GM21526 (cell line): ENCODE results near the gene KRTAP22-1.

Experiments
- ATAC-seq: cut with Tn5 transposase; IDR thresholded peaks from one replicate; pipeline ENCODE4 v1.9.1; 2021; ENCODE audit warnings: moderate library complexity; ENCODE audit not compliant: unreplicated experiment, low FRiP score

The KRTAP22-1 gene

DNA sequence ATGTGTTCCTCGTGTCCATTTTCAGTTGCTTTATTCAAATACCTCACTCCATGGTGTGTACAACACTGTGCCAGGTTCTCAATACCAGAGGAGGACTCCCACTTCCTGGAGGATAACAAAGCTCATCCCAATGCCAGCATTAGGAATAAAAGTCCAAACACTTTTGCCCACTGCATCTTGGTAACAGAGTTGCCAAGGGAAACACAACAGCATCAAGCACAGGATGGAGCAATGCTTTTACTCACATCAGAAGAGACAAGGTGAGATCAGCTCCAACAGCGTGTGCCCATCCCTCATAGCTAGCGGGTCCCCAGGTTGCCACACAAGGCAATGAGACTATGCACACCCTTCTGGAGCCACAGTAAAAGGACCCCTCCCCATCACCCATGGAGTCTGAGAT is 22.5 kb downstream of the KRTAP22-1 start:
- no peak for ATAC-seq

- ATAC-seq: no peak
Observed at GRCh38 chr21:30625449-30626165, 24.7 kb downstream of the KRTAP22-1 start.

GRCh38 chr21:30628109-30628508 is 27.2 kb downstream of the KRTAP22-1 start:
- no peak for ATAC-seq

- no peak for ATAC-seq
Observed at GRCh38 chr21:30629200-30629599, 28.3 kb downstream of the KRTAP22-1 start.

DNA sequence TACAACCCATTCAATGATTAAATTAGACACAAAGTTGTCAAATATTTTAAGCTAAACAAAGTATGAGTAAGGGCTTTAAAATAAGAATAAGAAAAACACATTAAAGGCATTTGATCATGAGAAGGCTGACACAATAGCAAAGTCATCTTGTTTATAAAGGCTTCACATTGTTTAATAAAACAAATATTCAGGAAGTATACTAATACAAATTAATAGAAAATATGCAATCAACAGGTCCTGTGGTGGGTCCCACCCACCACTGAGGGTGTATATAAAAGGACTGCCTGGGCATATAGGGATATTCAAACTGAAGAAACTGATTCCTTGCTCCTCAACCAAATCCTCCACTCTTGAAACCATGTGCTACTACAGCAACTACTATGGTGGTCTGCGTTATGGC is 34.0 kb downstream of the KRTAP22-1 start, which contains the start of gene KRTAP20-2:
Gene KRTAP20-2, plus strand, starts transcription at position 301 of the 400 bp plus-strand sequence. Its CDS starts 58 bp downstream, at position 359.
- no peak for ATAC-seq

- no peak for ATAC-seq
Observed at GRCh38 chr21:30638686-30639085, 37.8 kb downstream of the KRTAP22-1 start.

DNA sequence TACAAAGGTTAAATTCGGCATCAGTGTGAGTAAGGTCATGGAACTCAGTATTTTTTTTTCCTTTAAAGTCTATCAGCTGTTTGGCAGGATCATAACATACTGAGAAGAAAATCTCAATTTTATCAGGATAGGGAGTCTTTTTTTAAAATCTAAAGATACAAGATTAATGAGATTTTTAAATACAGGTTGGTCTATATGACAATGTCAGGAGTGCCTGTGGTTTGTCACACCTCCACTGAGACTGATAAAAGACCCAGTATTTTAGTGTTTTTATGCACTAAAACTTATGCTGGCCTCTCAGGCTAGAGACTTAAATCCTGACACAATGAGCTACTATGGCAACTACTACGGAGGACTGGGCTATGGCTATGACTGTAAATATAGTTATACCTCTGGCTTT is 41.7 kb downstream of the KRTAP22-1 start, which contains the start of gene KRTAP20-3:
Gene KRTAP20-3, plus strand, starts transcription at position 301 of the 400 bp plus-strand sequence.
- no peak for ATAC-seq

DNA sequence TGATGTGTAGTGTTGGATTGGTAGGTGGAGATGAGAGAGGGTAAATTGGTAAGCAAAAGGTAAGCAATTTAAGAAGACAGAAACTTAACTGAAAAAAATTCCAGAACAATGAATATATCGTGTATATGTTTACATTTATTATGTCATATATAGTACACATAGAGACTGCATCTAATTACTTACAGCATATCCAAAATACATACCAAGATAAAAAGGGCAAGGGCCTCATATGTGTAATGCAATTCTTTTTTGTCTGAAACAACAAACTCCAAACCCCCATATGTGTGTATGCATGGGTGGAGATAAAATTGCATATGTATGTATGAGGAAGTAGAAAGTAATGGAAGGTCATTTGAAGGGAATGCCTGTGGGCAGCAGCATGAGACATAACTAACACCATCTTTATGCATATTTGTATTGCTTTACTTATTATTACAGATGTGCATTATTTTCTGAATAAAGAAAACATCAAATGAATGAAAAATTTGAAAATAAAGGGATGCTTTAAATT is 46.1 kb downstream of the KRTAP22-1 start:
- ATAC-seq: no peak
